ENCODE measurements around the gene PKP3.

The PKP3 gene

GRCh38 chr11:363948-364761, 29.9 kb upstream of the PKP3 start:
- DNase-seq (ENCODE audit: low spot score): peak; percentile 95

GRCh38 chr11:364991-365725, 28.9 kb upstream of the PKP3 start:
- DNase-seq (ENCODE audit: low spot score): no peak

GRCh38 chr11:365831-366230, 28.2 kb upstream of the PKP3 start:
- DNase-seq (ENCODE audit: low spot score): no peak

GRCh38 chr11:367956-368413, 26.0 kb upstream of the PKP3 start:
- no peak for DNase-seq (ENCODE audit: low spot score)

- peak; percentile 21 for DNase-seq (ENCODE audit: low spot score)
These were observed 25.3 kb upstream of the PKP3 start for GRCh38 chr11:368414-369335.

GRCh38 chr11:369336-370018, 24.5 kb upstream of the PKP3 start, which contains the start of gene B4GALNT4:
Gene B4GALNT4 (plus strand): TSS chr11:369499. CDS start chr11:369804, 305 bp downstream.
- no peak for DNase-seq (ENCODE audit: low spot score)

DNA sequence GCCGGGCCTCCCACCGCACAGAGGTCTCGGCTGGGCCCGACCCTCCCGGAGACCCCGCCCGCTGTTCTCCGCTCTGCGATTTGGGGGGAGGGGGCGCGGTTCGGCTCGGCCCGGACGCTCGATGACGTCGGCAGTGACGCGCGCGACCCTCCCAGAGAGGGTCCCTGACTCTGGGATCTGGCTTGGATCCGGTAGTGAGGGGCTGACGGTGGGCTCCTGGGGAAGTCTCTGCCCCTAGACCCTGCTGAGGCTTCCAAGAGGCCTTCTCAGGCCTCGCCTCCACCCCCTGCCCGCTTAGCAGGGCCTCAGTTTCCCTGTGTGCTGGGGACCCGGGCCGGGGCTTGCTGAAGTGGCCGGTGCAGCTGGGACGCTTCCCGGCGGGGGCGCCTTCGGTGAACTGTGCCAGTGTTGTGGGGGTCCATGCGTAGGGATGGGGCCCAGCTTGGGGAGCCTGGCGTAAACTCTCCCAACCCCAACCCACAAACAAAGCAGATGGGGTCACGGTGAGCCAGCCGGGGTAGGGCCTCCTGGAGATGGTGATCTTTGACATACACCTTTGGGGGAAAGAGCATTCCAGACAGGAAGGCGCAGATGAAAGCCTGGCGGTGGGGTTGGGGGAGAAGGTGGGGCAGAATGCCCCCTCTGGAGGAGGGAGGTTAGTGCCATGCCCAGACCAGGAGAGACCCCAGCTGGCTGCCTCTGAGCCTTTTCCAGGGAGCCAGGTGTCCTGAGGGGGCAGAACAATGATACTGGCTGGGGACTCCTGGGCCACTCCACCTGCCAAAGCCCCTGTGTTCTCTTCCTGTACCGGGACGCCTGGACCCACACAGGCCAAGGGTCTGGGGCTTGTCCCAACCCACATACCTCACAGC, 23.7 kb upstream of the PKP3 start:
- DNase-seq (ENCODE audit: low spot score): no peak

- no peak for DNase-seq (ENCODE audit: low spot score)
These were observed 23.0 kb upstream of the PKP3 start for GRCh38 chr11:371051-371450.

GRCh38 chr11:371716-372590, 22.1 kb upstream of the PKP3 start:
- no peak for DNase-seq (ENCODE audit: low spot score)

DNA sequence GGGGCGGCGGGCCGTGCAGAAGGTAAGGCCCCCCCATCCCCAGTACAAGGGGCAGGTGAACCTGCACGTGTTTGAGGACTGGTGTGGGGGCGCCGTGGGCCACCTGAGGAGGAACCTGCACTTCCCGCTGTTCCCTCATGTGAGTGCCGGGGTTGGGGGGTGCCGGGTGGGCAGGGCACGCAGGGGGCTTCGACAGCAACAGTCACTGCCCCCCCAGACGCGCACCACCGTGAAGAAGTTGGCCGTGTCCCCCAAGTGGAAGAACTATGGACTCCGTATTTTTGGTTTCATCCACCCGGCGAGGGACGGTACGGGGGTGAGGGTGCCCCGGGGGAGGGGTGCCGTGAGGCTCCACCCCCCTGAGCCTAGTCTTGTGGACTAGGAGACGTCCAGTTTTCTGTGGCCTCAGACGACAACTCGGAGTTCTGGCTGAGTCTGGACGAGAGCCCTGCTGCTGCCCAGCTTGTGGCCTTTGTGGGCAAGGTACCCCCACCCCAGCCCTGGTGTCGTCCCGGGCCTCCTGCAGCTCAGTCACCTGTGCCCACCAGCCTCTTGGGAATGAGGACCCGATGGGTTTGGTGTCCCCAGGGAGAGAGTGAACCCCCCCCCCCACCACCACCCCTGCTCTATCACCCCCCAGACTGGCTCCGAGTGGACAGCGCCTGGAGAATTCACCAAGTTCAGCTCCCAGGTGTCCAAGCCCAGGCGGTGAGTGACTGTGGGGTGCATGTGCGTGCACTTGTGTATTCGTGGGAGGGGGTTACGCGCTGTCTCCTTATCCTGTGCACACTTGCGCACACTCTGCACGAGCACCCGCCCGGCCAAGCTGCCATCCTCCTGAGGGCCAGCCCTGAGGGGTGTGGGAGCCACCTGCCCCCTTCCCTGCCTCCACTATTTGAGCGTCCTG, 20.9 kb upstream of the PKP3 start:
- no peak for DNase-seq (ENCODE audit: low spot score)

- no peak for DNase-seq (ENCODE audit: low spot score)
These were observed 20.1 kb upstream of the PKP3 start for GRCh38 chr11:373716-374551.

DNA sequence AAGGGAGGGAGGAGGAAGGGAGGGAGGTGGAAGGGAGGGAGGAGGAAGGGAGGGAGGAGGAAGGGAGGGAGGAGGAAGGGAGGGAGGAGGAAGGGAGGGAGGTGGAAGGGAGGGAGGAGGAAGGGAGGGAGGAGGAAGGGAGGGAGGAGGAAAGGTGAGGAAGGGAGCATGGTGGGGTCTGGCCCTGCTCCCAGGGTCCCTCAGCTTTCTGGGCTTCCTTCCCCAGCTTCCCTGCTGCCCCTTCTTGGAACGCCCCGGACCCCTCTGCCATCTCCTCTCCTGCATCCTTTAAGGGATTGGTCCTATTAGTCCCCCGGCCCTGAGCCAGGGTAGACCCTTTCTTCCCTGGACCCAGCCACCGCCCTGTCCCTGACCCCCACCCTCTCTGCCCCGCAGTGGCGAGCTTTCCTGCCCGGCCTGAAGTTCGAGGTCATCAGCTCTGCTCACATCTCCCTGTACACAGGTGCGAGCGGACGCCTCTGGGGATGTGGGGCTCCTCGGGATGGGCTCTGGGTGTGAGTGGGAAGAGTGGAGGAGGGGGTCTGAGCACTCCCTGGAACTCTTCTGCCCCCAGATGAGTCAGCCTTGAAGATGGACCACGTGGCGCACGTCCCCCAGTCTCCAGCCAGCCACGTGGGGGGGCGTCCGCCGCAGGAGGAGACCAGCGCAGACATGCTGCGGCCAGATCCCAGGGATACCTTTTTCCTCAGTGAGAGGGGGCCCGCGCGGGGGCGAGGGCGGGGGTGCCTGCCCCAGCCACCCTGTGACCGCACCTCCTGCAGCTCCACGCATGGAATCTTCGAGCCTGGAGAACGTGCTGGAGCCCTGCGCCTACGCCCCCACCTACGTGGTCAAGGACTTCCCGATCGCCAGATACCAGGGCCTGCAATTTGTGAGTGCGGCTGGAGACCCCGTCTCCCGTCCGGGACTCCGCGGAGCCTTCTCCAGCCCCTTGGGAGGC, 18.7 kb upstream of the PKP3 start:
- no peak for DNase-seq (ENCODE audit: low spot score)

DNA sequence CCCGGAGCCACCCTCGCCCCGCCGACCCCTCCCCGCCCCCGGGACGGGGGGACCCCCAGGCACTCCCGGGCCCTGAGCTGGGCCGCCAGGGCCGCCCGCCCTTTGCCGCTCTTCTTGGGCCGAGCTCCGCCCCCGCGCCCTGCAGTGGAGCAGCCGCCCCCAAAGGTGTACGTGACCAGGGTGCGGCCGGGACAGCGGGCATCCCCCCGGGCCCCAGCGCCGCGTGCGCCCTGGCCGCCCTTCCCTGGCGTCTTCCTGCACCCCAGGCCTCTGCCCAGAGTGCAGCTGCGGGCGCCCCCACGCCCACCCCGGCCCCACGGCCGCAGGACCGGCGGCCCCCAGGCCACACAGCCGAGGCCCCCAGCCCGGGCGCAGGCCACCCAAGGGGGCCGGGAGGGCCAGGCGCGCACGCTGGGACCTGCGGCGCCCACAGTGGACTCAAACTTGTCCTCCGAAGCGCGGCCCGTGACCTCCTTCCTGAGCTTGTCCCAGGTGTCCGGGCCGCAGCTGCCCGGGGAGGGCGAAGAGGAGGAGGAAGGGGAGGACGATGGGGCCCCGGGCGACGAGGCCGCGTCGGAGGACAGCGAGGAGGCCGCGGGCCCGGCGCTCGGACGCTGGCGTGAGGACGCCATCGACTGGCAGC, 17.4 kb upstream of the PKP3 start:
- DNase-seq (ENCODE audit: low spot score): no peak

- DNase-seq (ENCODE audit: low spot score): no peak
These were observed 16.7 kb upstream of the PKP3 start for GRCh38 chr11:377174-377865.

- no peak for DNase-seq (ENCODE audit: low spot score)
These were observed 16.0 kb upstream of the PKP3 start for GRCh38 chr11:377883-378500.
